Bronchus fibroblast of lung (primary cell): Measurements from ENCODE around the gene SDR9C7. TPM values are rescaled to one million over a fixed set of nuclear protein-coding genes. Genes with fewer than 3 reads are reported as not detected.

ENCODE experiments used
- total RNA-seq: library from RNA; depleted of rRNA; stranded (reverse); fragments of >200 nt; gene quantifications from 2 replicates; pipeline ENCODE4 v1.2.3, GENCODE V29; 2015

SDR9C7 gene
- not detected in 2 replicates for total RNA-seq

DNA sequence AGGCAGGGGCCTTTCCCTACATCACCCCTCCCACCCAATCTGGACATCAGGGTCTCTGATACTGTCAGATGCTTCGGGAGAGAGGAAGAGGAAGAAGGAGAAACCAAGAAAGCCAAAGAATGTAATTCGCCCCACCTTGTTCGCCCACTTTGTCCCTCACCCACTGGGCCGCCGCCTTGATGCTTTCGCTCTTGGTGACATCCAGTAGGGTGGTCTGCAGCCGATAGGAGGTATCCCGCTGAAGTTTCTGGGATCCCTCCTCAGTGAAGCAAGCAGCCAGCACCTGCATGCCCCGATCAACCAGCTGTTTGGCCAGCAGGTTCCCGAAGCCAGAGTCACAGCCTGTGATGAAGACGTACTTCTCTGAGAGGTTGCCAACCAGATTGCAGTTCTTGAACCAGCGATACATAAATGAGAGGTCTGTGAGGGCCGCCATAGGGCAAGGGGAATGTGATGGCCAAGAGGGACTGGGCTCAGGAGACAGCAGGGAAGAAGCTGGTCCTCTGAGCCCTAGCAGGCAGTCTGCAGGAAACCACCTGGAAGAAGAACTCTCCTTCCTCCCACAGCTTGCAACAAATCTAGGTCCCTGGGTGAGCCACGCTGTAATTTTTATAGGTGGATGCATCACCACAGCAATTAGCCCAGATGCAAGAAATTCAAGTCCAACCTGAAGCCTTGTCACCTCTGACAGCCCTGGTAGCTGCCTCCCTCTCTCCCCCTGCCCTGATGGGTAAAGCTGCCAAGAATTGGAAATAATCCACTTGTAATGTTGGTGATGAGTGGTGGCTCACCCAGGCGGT is at the start of gene SDR9C7:
Gene SDR9C7 (minus strand): TSS at position 583 of the 800 bp plus-strand sequence. CDS start 147 bp downstream, at position 436.

DNA sequence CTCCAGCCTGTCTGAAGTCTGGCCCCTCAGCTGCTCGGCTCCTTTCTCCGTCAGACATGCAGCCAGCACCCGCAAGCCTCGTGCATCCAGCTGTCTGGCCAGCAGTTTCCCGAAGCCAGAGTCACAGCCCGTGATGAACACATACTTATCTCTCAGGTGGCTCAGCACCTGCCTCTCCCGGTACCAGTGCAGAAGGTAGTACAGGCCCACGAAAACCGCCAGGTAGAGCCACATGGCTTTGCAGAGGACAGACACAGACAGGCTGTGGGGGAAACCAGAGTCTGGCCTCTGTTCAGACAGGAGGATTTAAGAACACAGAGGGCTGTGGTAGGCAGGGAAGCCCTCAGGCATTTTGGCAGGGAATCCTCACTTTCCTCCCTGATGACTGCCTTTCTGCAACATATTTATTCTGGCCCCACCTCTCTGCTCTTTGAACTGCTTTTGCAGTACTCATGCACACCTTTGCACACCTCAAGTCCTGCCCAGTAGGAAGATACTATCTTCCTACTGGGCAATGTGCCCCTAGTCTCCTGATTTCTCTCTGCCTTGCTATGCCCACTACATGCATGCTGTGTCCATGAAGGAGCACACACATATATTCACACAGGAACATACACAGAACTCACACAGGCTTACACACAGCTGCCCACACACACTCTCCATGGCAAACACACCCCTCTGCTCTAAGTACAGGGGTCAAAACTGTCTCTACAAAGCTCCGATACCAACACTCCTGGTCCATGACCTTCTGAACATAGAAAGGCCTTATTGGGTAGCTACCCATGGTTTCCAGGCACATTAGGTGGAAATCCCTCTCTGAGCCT is 23.2 kb upstream of the SDR9C7 start, which contains the start of gene RDH16:
Gene RDH16 (minus strand): TSS at position 380 of the 824 bp plus-strand sequence. CDS start 146 bp downstream, at position 234.

Other genes with a start within 250 kb of the SDR9C7 start
- 100 and 110 TPM in 2 replicates for gene PTGES3, start 246.1 kb downstream of the SDR9C7 start, total RNA-seq
- gene NACA, start 209.1 kb downstream of the SDR9C7 start, total RNA-seq, result 1,369 and 1,498 TPM in 2 replicates
- 19.3 and 20.0 TPM in 2 replicates for gene PRIM1, start 182.1 kb downstream of the SDR9C7 start, total RNA-seq
- gene HSD17B6, start 171.1 kb downstream of the SDR9C7 start, total RNA-seq, result 1.0 and 1.6 TPM in 2 replicates
- gene RDH16, start 23.2 kb upstream of the SDR9C7 start, total RNA-seq, result under 0.01 TPM in 1 of 2 replicates, not detected in the other
- gene ZBTB39, start 72.1 kb upstream of the SDR9C7 start, total RNA-seq, result 2.8 and 3.4 TPM in 2 replicates
- 0.34 TPM in 1 of 2 replicates, not detected in the other for gene TAC3, start 82.1 kb upstream of the SDR9C7 start, total RNA-seq
- not detected in 2 replicates for gene MYO1A, start 115.7 kb upstream of the SDR9C7 start, total RNA-seq
- gene NEMP1, start 144.4 kb upstream of the SDR9C7 start, total RNA-seq, result 9.5 and 11.4 TPM in 2 replicates
- gene NAB2, start 154.7 kb upstream of the SDR9C7 start, total RNA-seq, result 45.7 and 49.2 TPM in 2 replicates
- 64.7 and 73.6 TPM in 2 replicates for gene STAT6, start 177.0 kb upstream of the SDR9C7 start, total RNA-seq
- gene LRP1, start 194.1 kb upstream of the SDR9C7 start, total RNA-seq, result 29.8 and 32.9 TPM in 2 replicates
- not detected in 2 replicates for gene LRP1-AS, start 213.2 kb upstream of the SDR9C7 start, total RNA-seq